NOMO-1 (cell line): ENCODE measurements around the gene FRMPD3.

ENCODE experiments used
- DNase-seq, 2 experiments: peaks; one replicate each; lab custom pipeline; 2025; ENCODE audit not compliant: unreplicated experiment in 2 of 2; lab: John Stamatoyannopoulos, UW

The FRMPD3 gene

GRCh38 chrX:107477406-107477805 is 28.0 kb downstream of the FRMPD3 start:
- no peak for DNase-seq

GRCh38 chrX:107480272-107480671 is 30.8 kb downstream of the FRMPD3 start:
- no peak for DNase-seq

GRCh38 chrX:107482046-107482445 is 32.6 kb downstream of the FRMPD3 start:
- no peak for DNase-seq

GRCh38 chrX:107484002-107484726 is 34.7 kb downstream of the FRMPD3 start:
- no peak for DNase-seq

- DNase-seq: no peak
Observed at GRCh38 chrX:107485013-107485412, 35.6 kb downstream of the FRMPD3 start.

GRCh38 chrX:107493141-107493540 is 43.7 kb downstream of the FRMPD3 start:
- DNase-seq: no peak

- no peak for DNase-seq
Observed at GRCh38 chrX:107496786-107497185, 47.3 kb downstream of the FRMPD3 start.
